DOHH2 (cell line): Measurements from ENCODE around the gene MARK1.

Source experiments
- EZH2phosphoT487 ChIP-seq: fragments of 200-600 bp; sonication (generic); IDR thresholded peaks from 2 replicates; pipeline ENCODE4 v1.6.1; 2017; ENCODE audit warnings: borderline replicate concordance, mild to moderate bottlenecking, antibody characterized with exemption, low read length, moderate library complexity, mixed read lengths
- TF ChIP-seq, protein P1 (sequence below): fragments of 200-600 bp; sonication (generic); IDR thresholded peaks from one replicate; pipeline ENCODE4 v1.5.1; 2014; ENCODE audit warnings: antibody characterized with exemption, mild to moderate bottlenecking, low read depth, low read length; ENCODE audit not compliant: poor library complexity, severe bottlenecking

DNA sequence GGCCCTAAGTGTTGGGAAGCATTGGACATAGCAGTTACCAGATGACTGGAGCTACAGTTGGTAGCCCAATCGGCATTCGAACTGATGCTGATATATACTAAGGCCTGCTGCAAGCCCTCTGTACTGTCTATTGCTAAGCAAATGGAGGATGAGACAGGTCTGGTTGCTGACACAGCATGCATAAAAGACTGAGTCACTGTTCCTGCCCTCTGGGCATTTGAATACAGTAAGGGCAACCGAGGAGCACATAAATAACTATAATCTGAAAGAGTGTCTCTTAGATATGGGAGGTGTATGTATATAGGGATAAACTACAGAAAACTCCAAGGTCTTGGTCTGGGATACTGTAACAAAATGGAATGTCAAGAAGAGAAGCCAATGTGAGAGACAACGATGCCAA lies 16.8 kb upstream of the MARK1 start:
- TF ChIP-seq, protein P1, sequence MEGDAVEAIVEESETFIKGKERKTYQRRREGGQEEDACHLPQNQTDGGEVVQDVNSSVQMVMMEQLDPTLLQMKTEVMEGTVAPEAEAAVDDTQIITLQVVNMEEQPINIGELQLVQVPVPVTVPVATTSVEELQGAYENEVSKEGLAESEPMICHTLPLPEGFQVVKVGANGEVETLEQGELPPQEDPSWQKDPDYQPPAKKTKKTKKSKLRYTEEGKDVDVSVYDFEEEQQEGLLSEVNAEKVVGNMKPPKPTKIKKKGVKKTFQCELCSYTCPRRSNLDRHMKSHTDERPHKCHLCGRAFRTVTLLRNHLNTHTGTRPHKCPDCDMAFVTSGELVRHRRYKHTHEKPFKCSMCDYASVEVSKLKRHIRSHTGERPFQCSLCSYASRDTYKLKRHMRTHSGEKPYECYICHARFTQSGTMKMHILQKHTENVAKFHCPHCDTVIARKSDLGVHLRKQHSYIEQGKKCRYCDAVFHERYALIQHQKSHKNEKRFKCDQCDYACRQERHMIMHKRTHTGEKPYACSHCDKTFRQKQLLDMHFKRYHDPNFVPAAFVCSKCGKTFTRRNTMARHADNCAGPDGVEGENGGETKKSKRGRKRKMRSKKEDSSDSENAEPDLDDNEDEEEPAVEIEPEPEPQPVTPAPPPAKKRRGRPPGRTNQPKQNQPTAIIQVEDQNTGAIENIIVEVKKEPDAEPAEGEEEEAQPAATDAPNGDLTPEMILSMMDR, result no peak
- TF ChIP-seq EZH2phosphoT487, result no peak
